AG04449 (cell line): ENCODE measurements around the gene FGF14.

Source experiments
- CTCF ChIA-PET: fragments of 350-600 bp; formaldehyde crosslinking; extraction: SDS; loops from one replicate; lab custom pipeline; 2021; ENCODE audit warnings: antibody characterized with exemption; lab: Yijun Ruan, JAX
- POLR2A ChIA-PET: fragments of 400-600, 350-600 bp; formaldehyde crosslinking; extraction: SDS; loops from one replicate; lab custom pipeline; 2020; ENCODE audit warnings: antibody characterized with exemption, inconsistent platforms; lab: Yijun Ruan, JAX
- DNase-seq: peaks from one replicate; pipeline ENCODE4 v3.0.0-alpha.2; 2010; ENCODE audit warnings: low read depth, low spot score
- H3K4me3 ChIP-seq: 2 replicates; pipeline ENCODE4 v1.5.1; 2011; ENCODE audit warnings: low read depth, mild to moderate bottlenecking, control low read depth, low read length
- CTCF ChIP-seq: IDR thresholded peaks from one replicate; pipeline ENCODE4 v1.5.1; 2011; ENCODE audit warnings: mild to moderate bottlenecking, moderate library complexity, low read length, control low read depth, inconsistent platforms; ENCODE audit not compliant: insufficient read depth; ENCODE audit errors: missing control alignments

The FGF14 gene

GRCh38 chr13:102355251-102355650 lies 46.6 kb downstream of the FGF14 start:
- no peak for DNase-seq
- no peak for TF ChIP-seq CTCF
- CTCF ChIA-PET, result no interaction called here
- H3K4me3 ChIP-seq, result no peak overlapping the region
- POLR2A ChIA-PET, result no interaction called here

- ChIA-PET POLR2A (no interaction called here), CTCF (no interaction called here)
- DNase-seq, result no peak
- H3K4me3 ChIP-seq, result no peak overlapping the region
- TF ChIP-seq CTCF, result no peak
Measured at GRCh38 chr13:102354011-102354410, 47.8 kb downstream of the FGF14 start.

- ChIA-PET POLR2A (no interaction called here), CTCF (no interaction called here)
- no peak overlapping the region for H3K4me3 ChIP-seq
- TF ChIP-seq CTCF, result no peak
- DNase-seq, result no peak
Measured at GRCh38 chr13:102351521-102351920, 50.3 kb downstream of the FGF14 start.

- POLR2A ChIA-PET, result no interaction called here
- TF ChIP-seq CTCF, result no peak
- DNase-seq, result no peak
- H3K4me3 ChIP-seq, result no peak overlapping the region
- CTCF ChIA-PET, result no interaction called here
Measured at GRCh38 chr13:102347490-102347889, 54.4 kb downstream of the FGF14 start.

GRCh38 chr13:102346769-102347168 lies 55.1 kb downstream of the FGF14 start:
- no peak for DNase-seq
- POLR2A ChIA-PET, result no interaction called here
- no peak for TF ChIP-seq CTCF
- H3K4me3 ChIP-seq, result no peak overlapping the region
- CTCF ChIA-PET, result no interaction called here

- ChIA-PET CTCF (no interaction called here), POLR2A (no interaction called here)
- DNase-seq, result no peak
- H3K4me3 ChIP-seq, result no peak overlapping the region
- no peak for TF ChIP-seq CTCF
Measured at GRCh38 chr13:102344410-102344809, 57.4 kb downstream of the FGF14 start.
